Colonic mucosa (tissue), 4 donors: ENCODE data around the gene NVL. TPM values are rescaled to one million over a fixed set of nuclear protein-coding genes. Genes with fewer than 3 reads are reported as not detected.

ENCODE experiments used
- DNase-seq: peaks from one replicate; pipeline ENCODE4 v3.0.0-alpha.2; 2020
- H3K27ac ChIP-seq: fragments of 200-600 bp; one replicate; pipeline ENCODE4 v1.8.0; 2021
- H3K27me3 ChIP-seq: fragments of 200-600 bp; one replicate; pipeline ENCODE4 v1.8.0; 2021
- H3K36me3 ChIP-seq: fragments of 200-600 bp; one replicate; pipeline ENCODE4 v1.8.0; 2021
- H3K4me1 ChIP-seq: fragments of 200-600 bp; one replicate; pipeline ENCODE4 v1.8.0; 2021; ENCODE audit warnings: mild to moderate bottlenecking
- H3K4me3 ChIP-seq: fragments of 200-600 bp; one replicate; pipeline ENCODE4 v1.8.0; 2021
- H3K9ac ChIP-seq, 2 donors: one replicate each; pipeline ENCODE4 v1.7.0; 2013; ENCODE audit warnings: control low read depth in 2 of 2, low read depth in 2 of 2, low read length in 2 of 2
- H3K9me3 ChIP-seq: fragments of 200-600 bp; one replicate; pipeline ENCODE4 v1.8.0; 2021
- CTCF ChIP-seq: fragments of 200-600 bp; IDR thresholded peaks from one replicate; pipeline ENCODE4 v1.8.0; 2022; ENCODE audit warnings: antibody characterized with exemption, mild to moderate bottlenecking
- intact Hi-C: fragments of 100-400 bp; cut with DNase I; formaldehyde crosslinking; loops from one replicate; pipeline ENCODE4 v1.14.1; 2022
- total RNA-seq, 2 donors: library from RNA; stranded (reverse); fragmentation: NEBNext Ultra II Directional in 1 of 2; extraction: Animal tissue kit (Norgen Biotek cat#: 25700) in 1 of 2; gene quantifications; one replicate each; pipeline ENCODE4 v1.2.1, GENCODE V29; 2021
- donor health status: healthy.
- donor health status: DM: no; HTN: no; CAD: no.
- donor health status: DM: no; HTN: no; CAD: no.

The NVL gene
- total RNA-seq, 2 donors from 2014 or later, result 39.4 to 51.5 TPM

- Histone ChIP-seq H3K27ac (no peak overlapping the region), H3K4me3 (no peak overlapping the region), H3K36me3 (no peaks in the 10 kb centered on the region), H3K27me3 (no peaks in the 10 kb centered on the region), H3K9me3 (no peaks in the 10 kb centered on the region), H3K9ac (no peak overlapping the region), H3K4me1 (no peaks in the 10 kb centered on the region)
- TF ChIP-seq CTCF, result no peak
- DNase-seq, result no peak
- intact Hi-C loops, result no loop called here
These were observed 65.7 kb downstream of the NVL start for GRCh38 chr1:224264321-224264720.

GRCh38 chr1:224262373-224263054 lies 67.5 kb downstream of the NVL start:
- no peak overlapping the region for H3K4me3 ChIP-seq
- H3K36me3 ChIP-seq, result no peaks in the 10 kb centered on the region
- H3K27me3 ChIP-seq, result no peaks in the 10 kb centered on the region
- no peak overlapping the region for H3K9ac ChIP-seq
- intact Hi-C loops, result no loop called here
- H3K27ac ChIP-seq, result no peak overlapping the region
- H3K4me1 ChIP-seq, result no peaks in the 10 kb centered on the region
- no peak for TF ChIP-seq CTCF
- no peak for DNase-seq
- H3K9me3 ChIP-seq, result no peaks in the 10 kb centered on the region

- H3K36me3 ChIP-seq, result no peaks in the 10 kb centered on the region
These were observed 70.0 kb downstream of the NVL start for GRCh38 chr1:224259986-224260385.

GRCh38 chr1:224258351-224258750 lies 71.6 kb downstream of the NVL start:
- DNase-seq, result no peak
- Histone ChIP-seq H3K4me3 (no peak overlapping the region), H3K9ac (no peak overlapping the region), H3K4me1 (no peaks in the 10 kb centered on the region), H3K9me3 (no peaks in the 10 kb centered on the region), H3K36me3 (no peaks in the 10 kb centered on the region), H3K27me3 (no peaks in the 10 kb centered on the region), H3K27ac (no peak overlapping the region)
- TF ChIP-seq CTCF, result no peak
- intact Hi-C loops, result no loop called here

More at GRCh38 chr1:224259986-224260385, 70.0 kb downstream of the NVL start:
- no peaks in the 10 kb centered on the region for H3K4me1 ChIP-seq
- no peak overlapping the region for H3K9ac ChIP-seq
- no peaks in the 10 kb centered on the region for H3K9me3 ChIP-seq
- no peak overlapping the region for H3K27ac ChIP-seq
- intact Hi-C loops, result no loop called here
- DNase-seq, result no peak
- H3K4me3 ChIP-seq, result no peak overlapping the region
- TF ChIP-seq CTCF, result no peak
- H3K27me3 ChIP-seq, result no peaks in the 10 kb centered on the region

- TF ChIP-seq CTCF, result no peak
- no peaks in the 10 kb centered on the region for H3K9me3 ChIP-seq
- no peaks in the 10 kb centered on the region for H3K36me3 ChIP-seq
- H3K27me3 ChIP-seq, result no peaks in the 10 kb centered on the region
- no peak overlapping the region for H3K9ac ChIP-seq
- no peak for DNase-seq
- H3K4me1 ChIP-seq, result no peaks in the 10 kb centered on the region
- H3K4me3 ChIP-seq, result no peak overlapping the region
- intact Hi-C loops, result no loop called here
- no peak overlapping the region for H3K27ac ChIP-seq
These were observed 73.3 kb downstream of the NVL start for GRCh38 chr1:224256640-224257039.
